ENCODE results near the gene BRAT1.

The BRAT1 gene

GRCh38 chr7:2558629-2559282 is 3.4 kb upstream of the BRAT1 start, which contains the start of gene IQCE:
TSS of gene IQCE (plus strand) at chr7:2558979. CDS start at chr7:2559182, 203 bp downstream.
- Histone ChIP-seq H3K27me3 (ENCODE audit: control insufficient read depth, low read length) (no peaks in the 10 kb centered on the region), H4K20me1 (ENCODE audit: control insufficient read depth, insufficient read depth, low read depth, low read length) (no peaks in the 10 kb centered on the region), H3K27ac (ENCODE audit: low read depth, low read length) (no peak within 1 kb of the TSS), H3F3A (ENCODE audit: control insufficient read depth, insufficient read depth) (peaks cover 18% of the 10 kb centered on the region), H3K4me1 (ENCODE audit: control insufficient read depth, low read length) (peaks cover 47% of the 10 kb centered on the region), H3K36me3 (ENCODE audit: control insufficient read depth, low read length) (peaks cover 4% of the 10 kb centered on the region), H3K79me2 (ENCODE audit: control insufficient read depth, low read length) (peaks cover 18% of the 10 kb centered on the region), H3K9me2 (replicated peaks; ENCODE audit: control insufficient read depth, low read length) (no peaks in the 10 kb centered on the region), H3K9me3 (ENCODE audit: control insufficient read depth, insufficient read depth, low read length) (no peaks in the 10 kb centered on the region), H3K4me2 (ENCODE audit: low read length) (peak within 1 kb of the TSS; percentile 68), H3K4me3 (ENCODE audit: low read length) (peak within 1 kb of the TSS; percentile 71)
- TF ChIP-seq CTCF (IDR thresholded peaks at IDR 0.05; ENCODE audit: low read depth, low read length, poor library complexity, severe bottlenecking) (no peak), EZH2phosphoT487 (IDR thresholded peaks at IDR 0.05; ENCODE audit: borderline replicate concordance, low read length) (no peak)

GRCh38 chr7:2554661-2555111 is 638 bp downstream of the BRAT1 start:
- no peaks in the 10 kb centered on the region for H3K9me3 ChIP-seq (ENCODE audit: control insufficient read depth, insufficient read depth, low read length)
- H3K36me3 ChIP-seq (ENCODE audit: control insufficient read depth, low read length): peaks cover 30% of the 10 kb centered on the region
- H3K27me3 ChIP-seq (ENCODE audit: control insufficient read depth, low read length): no peaks in the 10 kb centered on the region
- H3K4me3 ChIP-seq (ENCODE audit: low read length): peak overlapping the region; percentile 80
- H4K20me1 ChIP-seq (ENCODE audit: control insufficient read depth, insufficient read depth, low read depth, low read length): no peaks in the 10 kb centered on the region
- peaks cover 58% of the 10 kb centered on the region for H3K4me1 ChIP-seq (ENCODE audit: control insufficient read depth, low read length)
- H3K9me2 ChIP-seq (replicated peaks; ENCODE audit: control insufficient read depth, low read length): no peaks in the 10 kb centered on the region
- peak overlapping the region; percentile 86 for H3K4me2 ChIP-seq (ENCODE audit: low read length)
- peaks cover 40% of the 10 kb centered on the region for H3K79me2 ChIP-seq (ENCODE audit: control insufficient read depth, low read length)
- TF ChIP-seq CTCF (IDR thresholded peaks at IDR 0.05; ENCODE audit: low read depth, low read length, poor library complexity, severe bottlenecking) (no peak), EZH2phosphoT487 (IDR thresholded peaks at IDR 0.05; ENCODE audit: borderline replicate concordance, low read length) (no peak)
- peaks cover 11% of the 10 kb centered on the region for H3F3A ChIP-seq (ENCODE audit: control insufficient read depth, insufficient read depth)
- H3K27ac ChIP-seq (ENCODE audit: low read depth, low read length): peak overlapping the region; percentile 87

GRCh38 chr7:2553831-2554581 is 1.3 kb downstream of the BRAT1 start:
- H3K9me3 ChIP-seq (ENCODE audit: control insufficient read depth, insufficient read depth, low read length): no peaks in the 10 kb centered on the region
- TF ChIP-seq CTCF (IDR thresholded peaks at IDR 0.05; ENCODE audit: low read depth, low read length, poor library complexity, severe bottlenecking): no peak
- H3K4me2 ChIP-seq (ENCODE audit: low read length): peak overlapping the region; percentile 86
- H3K27ac ChIP-seq (ENCODE audit: low read depth, low read length): peak overlapping the region; percentile 87
- no peaks in the 10 kb centered on the region for H3K9me2 ChIP-seq (replicated peaks; ENCODE audit: control insufficient read depth, low read length)
- peaks cover 54% of the 10 kb centered on the region for H3K4me1 ChIP-seq (ENCODE audit: control insufficient read depth, low read length)
- H3K27me3 ChIP-seq (ENCODE audit: control insufficient read depth, low read length): no peaks in the 10 kb centered on the region
- peaks cover 12% of the 10 kb centered on the region for H3F3A ChIP-seq (ENCODE audit: control insufficient read depth, insufficient read depth)
- no peaks in the 10 kb centered on the region for H4K20me1 ChIP-seq (ENCODE audit: control insufficient read depth, insufficient read depth, low read depth, low read length)
- H3K36me3 ChIP-seq (ENCODE audit: control insufficient read depth, low read length): peaks cover 37% of the 10 kb centered on the region
- peaks cover 40% of the 10 kb centered on the region for H3K79me2 ChIP-seq (ENCODE audit: control insufficient read depth, low read length)
- peak overlapping the region; percentile 80 for H3K4me3 ChIP-seq (ENCODE audit: low read length)

All from DOHH2 (cell line).